Aorta (tissue), 5 donors: ENCODE results near the gene NPRL2. TPM values are rescaled to one million over a fixed set of nuclear protein-coding genes. Genes with fewer than 3 reads are reported as not detected.

ENCODE experiments used
- ATAC-seq: fragments of 200-7000 bp; cut with Tn5 transposase; one replicate; pipeline ENCODE4 v1.9.1; 2022; ENCODE audit warnings: moderate library complexity; ENCODE audit not compliant: low FRiP score
- DNase-seq, 2 donors: peaks; one replicate each; pipeline ENCODE4 v3.0.0-alpha.2; 2020
- H3K27ac ChIP-seq, 2 donors: one replicate each; pipeline ENCODE4 v1.5.1; 2013; ENCODE audit warnings: low read length in 2 of 2, mild to moderate bottlenecking in 2 of 2, moderate library complexity in 2 of 2, control low read depth in 1 of 2, inconsistent platforms in 1 of 2, low read depth in 1 of 2
- H3K27me3 ChIP-seq, 2 donors: one replicate each; pipeline ENCODE4 v1.6.1; 2013; ENCODE audit warnings: control low read depth in 1 of 2, low read length in 1 of 2, mild to moderate bottlenecking in 1 of 2, moderate library complexity in 1 of 2; ENCODE audit not compliant: insufficient read depth in 2 of 2, control insufficient read depth in 1 of 2
- H3K36me3 ChIP-seq, 2 donors: one replicate each; pipeline ENCODE4 v1.6.1; 2013; ENCODE audit warnings: control low read depth in 1 of 2, low read length in 1 of 2, mild to moderate bottlenecking in 1 of 2; ENCODE audit not compliant: insufficient read depth in 2 of 2, control insufficient read depth in 1 of 2
- H3K4me1 ChIP-seq, 2 donors: one replicate each; pipeline ENCODE4 v1.6.1; 2013; ENCODE audit warnings: low read length in 2 of 2, control low read depth in 1 of 2, mild to moderate bottlenecking in 1 of 2, moderate library complexity in 1 of 2; ENCODE audit not compliant: insufficient read depth in 2 of 2, control insufficient read depth in 1 of 2
- H3K4me3 ChIP-seq, 2 donors: one replicate each; pipeline ENCODE4 v1.5.1; 2013; ENCODE audit warnings: low read length in 2 of 2, control low read depth in 1 of 2, mild to moderate bottlenecking in 1 of 2
- H3K9me3 ChIP-seq: one replicate; pipeline ENCODE4 v1.6.1; 2013; ENCODE audit warnings: mild to moderate bottlenecking, low read length; ENCODE audit not compliant: control insufficient read depth
- WGBS, 2 donors: extraction: QIAGEN DNeasy Blood & Tissue Kit; methylation state at CpG; one replicate each; pipeline ENCODE4 v1.1.7; 2013; 5-methylcytosine and 5-hydroxymethylcytosine counted together
- intact Hi-C, 2 donors: fragments of 100-400 bp; cut with DNase I; formaldehyde crosslinking; loops; one replicate each; pipeline versions ENCODE4 v1.14.2 to v1.15.0; 2022
- long read RNA-seq, 2 donors: library from polyadenylated mRNA; unstranded; transcript quantifications; one replicate each; pipeline ENCODE4 v2.0.0, GENCODE V29; 2020 to 2021
- polyA plus RNA-seq, 2 donors: library from polyadenylated mRNA; stranded (reverse); fragments of 200-250 nt; gene quantifications; one replicate each; pipeline ENCODE4 v1.2.3, GENCODE V29; 2013
- total RNA-seq, 2 donors: library from RNA; stranded (reverse); fragmentation: NEBNext Ultra II Directional; extraction: Animal tissue kit (Norgen Biotek cat#: 25700); gene quantifications; one replicate each; pipeline ENCODE4 v1.2.1, GENCODE V29; 2021
- donor health status: healthy with polysubstance abuse.
- donor health status: Bipolar disorder and iron deficiency.
- donor health status: DM: no; HTN: no; CAD: no.
- donor health status: DM: no; HTN: no; CAD: no.
- donor health status: DM: yes; HTN: yes; CAD: no.

The NPRL2 gene
- total RNA-seq (10 to 100 TPM; 11.9 to 21.4 TPM), polyA plus RNA-seq (10 to 100 TPM; 17.3 to 41.9 TPM)
- long read RNA-seq, donor 1, transcript NPRL2-201 (11 exons, 1,700 nt): major isoform, 30 of 63 reads
- long read RNA-seq, donor 1, partial matches to known transcripts: 0 of 63 reads
- long read RNA-seq, donor 1, other reads (novel, unspliced or antisense): 33 of 63 reads
- long read RNA-seq, donor 2, partial matches to known transcripts: 2 of 19 reads
- long read RNA-seq, donor 2, other reads (novel, unspliced or antisense): 11 of 19 reads

DNA sequence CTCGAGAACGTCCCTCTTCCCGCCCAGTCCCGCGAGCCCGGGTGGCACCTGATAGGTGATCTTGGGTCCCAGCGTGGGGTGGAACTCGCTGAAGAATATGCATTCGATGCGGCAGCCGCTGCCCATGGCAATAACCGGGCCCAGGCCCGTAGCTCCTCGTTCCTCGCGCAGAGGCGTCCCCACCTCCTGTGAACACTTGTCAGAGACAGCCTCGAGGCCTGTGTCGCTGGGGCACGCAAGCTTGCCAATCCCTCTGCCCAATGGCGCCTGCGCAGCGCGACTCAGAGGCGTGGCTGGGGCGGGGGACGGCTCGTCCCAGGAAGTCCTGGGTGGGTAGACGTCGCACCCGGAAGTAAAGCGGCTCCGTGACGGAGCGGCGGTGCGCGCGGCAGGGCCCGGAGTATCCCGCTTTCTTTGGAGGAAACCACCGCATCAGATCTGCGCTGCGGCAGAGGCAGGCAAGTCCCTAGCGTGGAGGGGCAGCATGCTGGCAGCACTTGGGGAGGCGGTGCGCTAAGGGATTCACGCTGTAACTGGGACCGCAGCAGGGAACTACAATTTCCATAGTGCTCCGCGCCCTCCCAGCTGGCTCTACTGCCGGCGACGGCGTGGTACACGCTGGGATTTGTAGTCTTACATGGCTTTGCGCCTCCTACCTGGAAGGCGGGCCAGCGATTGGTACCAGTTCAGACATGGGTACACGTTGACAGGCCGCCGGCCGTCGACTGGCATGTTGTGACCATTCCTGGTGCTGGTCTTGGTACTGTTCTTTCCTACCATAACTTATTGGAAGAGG lies at the start of gene NPRL2, which contains the start of gene CYB561D2:
Gene NPRL2 (minus strand): TSS at position 249 of the 796 bp plus-strand sequence. CDS start 123 bp downstream, at position 126.
Gene CYB561D2 (plus strand): TSS at position 336 of the 796 bp plus-strand sequence. CDS start 572 bp downstream, outside the sequence.
- WGBS, 2 donors: 0% methylated on average over 64 of the region's 64 CpGs
- ATAC-seq (peak; percentile 95), DNase-seq (peak; percentile 99)
- H3K9me3 ChIP-seq: no peaks in the 10 kb centered on the region
- H3K4me3 ChIP-seq: peak within 1 kb of the TSS; percentile 15 to 51
- H3K27me3 ChIP-seq: no peaks in the 10 kb centered on the region
- no peaks in the 10 kb centered on the region for H3K4me1 ChIP-seq
- intact Hi-C loops: loop anchor here in 1 of 2 donors (5.0 to 10.0 kb wide), 2 partner anchors 262 to 1044 kb away; partner anchors contain the start of genes CISH and RBM15B
- peaks cover 0 to 5% of the 10 kb centered on the region in 2 donors for H3K36me3 ChIP-seq
- H3K27ac ChIP-seq: peak within 1 kb of the TSS in 1 of 2 donors; percentile 75

DNA sequence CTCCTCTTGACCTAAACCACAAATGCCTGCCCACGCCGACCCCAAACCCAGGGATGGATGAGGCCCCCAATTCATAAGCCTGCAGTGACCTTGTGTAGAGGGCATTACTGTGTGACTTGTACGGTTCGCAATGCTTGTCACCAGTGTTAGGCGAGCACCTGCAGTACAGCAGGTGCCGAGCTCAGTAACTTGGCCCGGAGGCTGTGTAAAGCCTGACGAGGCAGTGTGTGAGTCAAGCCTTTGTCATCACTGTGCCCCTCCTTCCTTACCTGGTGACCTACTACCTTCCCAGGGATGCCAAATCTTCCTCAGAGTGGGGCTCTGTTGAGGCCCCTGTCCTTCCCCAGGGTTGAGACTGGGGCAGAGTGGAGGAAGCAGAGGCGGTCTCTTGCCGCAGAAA lies 45.9 kb upstream of the NPRL2 start:
- H3K9me3 ChIP-seq: no peaks in the 10 kb centered on the region
- no peak overlapping the region for H3K4me3 ChIP-seq
- H3K36me3 ChIP-seq: no peaks in the 10 kb centered on the region
- H3K4me1 ChIP-seq: no peaks in the 10 kb centered on the region
- DNase-seq (no peak), ATAC-seq (no peak)
- no peak overlapping the region for H3K27ac ChIP-seq
- intact Hi-C loops: no loop called here
- H3K27me3 ChIP-seq: no peaks in the 10 kb centered on the region
- 96 to 97% methylated on average over 10 of the region's 10 CpGs for WGBS, 2 donors

DNA sequence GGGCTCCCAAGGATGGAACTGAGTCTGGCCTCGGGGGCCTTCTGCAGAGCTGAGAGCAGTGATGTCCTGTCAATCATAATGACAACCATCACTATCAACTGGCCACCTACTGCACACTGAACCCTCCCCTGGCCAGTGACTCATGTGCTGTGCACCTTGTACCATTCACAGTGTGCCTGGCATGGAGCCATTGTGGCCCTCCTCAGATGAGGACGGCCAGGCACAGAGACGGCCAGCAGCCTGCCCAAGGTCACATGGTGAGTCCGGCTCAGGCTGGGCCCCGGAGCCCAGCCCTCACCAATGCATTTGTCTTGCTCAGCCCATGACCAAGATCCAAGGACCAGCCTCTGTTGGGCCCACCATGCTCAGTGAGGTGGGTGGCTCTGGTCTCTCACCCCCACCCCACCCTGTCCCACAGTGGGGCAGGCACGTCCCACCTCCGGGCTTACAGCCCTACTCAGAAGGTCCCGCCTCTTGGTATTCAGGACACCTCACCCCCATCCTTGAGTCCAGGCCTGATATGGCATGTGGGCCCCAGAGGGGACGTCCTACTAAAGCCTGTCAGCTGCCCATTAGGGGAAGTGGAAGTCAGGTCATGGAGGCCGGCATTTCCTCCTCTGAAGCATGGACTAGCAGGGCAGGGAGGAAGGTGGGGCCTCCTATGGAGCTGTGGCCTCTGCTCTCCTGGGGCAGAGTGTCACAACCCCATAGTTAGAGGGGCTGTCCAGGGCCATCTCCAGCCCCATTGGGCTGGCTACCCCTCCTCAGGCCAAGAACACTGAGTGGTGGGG lies 44.7 kb upstream of the NPRL2 start:
- Histone ChIP-seq H3K9me3 (no peaks in the 10 kb centered on the region), H3K4me1 (no peaks in the 10 kb centered on the region), H3K27me3 (no peaks in the 10 kb centered on the region), H3K4me3 (no peak overlapping the region), H3K36me3 (no peaks in the 10 kb centered on the region), H3K27ac (no peak overlapping the region)
- intact Hi-C loops: no loop called here
- DNase-seq (peak in 1 of 2 donors; percentile 61), ATAC-seq (no peak)
- 92 to 93% methylated on average over 10 of the region's 10 CpGs for WGBS, 2 donors

DNA sequence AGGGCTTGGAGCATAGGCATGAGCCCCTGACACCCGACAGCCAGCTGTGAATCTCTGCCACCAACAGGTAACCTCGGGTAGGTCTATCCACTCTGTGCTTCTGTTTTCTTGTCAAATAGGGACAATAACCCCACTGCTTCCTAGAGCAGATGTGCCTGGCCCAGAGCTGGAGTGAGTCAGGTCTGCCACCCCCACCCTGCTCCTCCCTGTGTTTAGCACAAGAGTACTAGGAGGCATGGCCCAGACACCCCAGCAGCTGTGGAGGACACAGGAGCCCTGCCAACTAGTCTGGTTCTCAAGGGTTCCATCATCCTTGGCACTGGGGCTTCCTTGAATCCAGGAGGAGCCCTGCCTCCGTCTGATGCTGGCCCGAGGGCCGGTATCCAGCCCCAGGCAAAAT lies 42.5 kb upstream of the NPRL2 start:
- ATAC-seq: no peak
- WGBS, 2 donors: 49 to 56% methylated on average over 5 of the region's 5 CpGs
- Histone ChIP-seq H3K36me3 (no peaks in the 10 kb centered on the region), H3K27ac (no peak overlapping the region), H3K4me3 (no peak overlapping the region), H3K9me3 (no peaks in the 10 kb centered on the region), H3K4me1 (no peaks in the 10 kb centered on the region), H3K27me3 (no peaks in the 10 kb centered on the region)
- intact Hi-C loops: no loop called here
- DNase-seq: no peak

DNA sequence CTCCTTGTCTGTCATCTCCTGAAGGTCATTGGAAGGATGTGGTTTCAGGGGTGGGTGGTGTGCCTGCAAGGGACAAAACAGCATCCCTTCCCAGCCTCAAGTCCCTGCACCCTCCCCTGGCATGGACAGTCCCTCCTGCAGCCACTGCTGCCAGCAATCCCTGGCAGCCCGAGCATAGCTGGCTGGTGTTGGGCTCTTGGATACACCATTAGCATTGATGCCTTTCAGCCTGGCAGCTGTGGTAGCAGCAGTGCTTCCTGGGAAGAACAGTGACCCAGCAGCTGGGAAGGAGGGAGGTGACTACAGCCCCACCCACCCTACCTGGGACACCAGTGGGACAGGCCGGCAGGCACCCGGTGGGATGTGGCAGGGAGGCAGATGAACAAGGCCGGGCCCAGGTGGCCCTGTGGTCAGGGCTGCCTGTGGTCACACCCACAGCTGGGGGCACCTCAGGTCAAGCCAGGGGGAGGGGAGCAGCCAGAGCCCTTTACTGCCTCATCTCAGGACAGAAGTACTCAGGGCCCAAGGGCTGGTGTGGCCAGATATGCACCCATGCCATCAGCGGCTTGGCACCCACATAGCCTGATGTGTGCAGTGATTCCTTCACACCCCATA lies 41.6 kb upstream of the NPRL2 start:
- no peak for ATAC-seq
- Histone ChIP-seq H3K36me3 (no peaks in the 10 kb centered on the region), H3K9me3 (no peaks in the 10 kb centered on the region), H3K27me3 (no peaks in the 10 kb centered on the region), H3K4me1 (no peaks in the 10 kb centered on the region), H3K4me3 (no peak overlapping the region), H3K27ac (no peak overlapping the region)
- 44 to 53% methylated on average over 5 of the region's 5 CpGs for WGBS, 2 donors
- DNase-seq: no peak
- intact Hi-C loops: no loop called here

- H3K27me3 ChIP-seq: no peaks in the 10 kb centered on the region
- intact Hi-C loops: no loop called here
- no peaks in the 10 kb centered on the region for H3K9me3 ChIP-seq
- H3K27ac ChIP-seq: peak overlapping the region in 1 of 2 donors; percentile 0
- ATAC-seq (peak; percentile 57), DNase-seq (peak; percentile 78 to 86)
- no peaks in the 10 kb centered on the region for H3K4me1 ChIP-seq
- no peaks in the 10 kb centered on the region for H3K36me3 ChIP-seq
- no peak overlapping the region for H3K4me3 ChIP-seq
- WGBS, 2 donors: 34 to 37% methylated on average over 10 to 12 of the region's 12 CpGs
Measured at GRCh38 chr3:50390508-50391224, 40.1 kb upstream of the NPRL2 start.

GRCh38 chr3:50389414-50389767 lies 38.8 kb upstream of the NPRL2 start:
- 92 to 96% methylated on average over 6 of the region's 6 CpGs for WGBS, 2 donors
- no peaks in the 10 kb centered on the region for H3K4me1 ChIP-seq
- no peaks in the 10 kb centered on the region for H3K27me3 ChIP-seq
- no peaks in the 10 kb centered on the region for H3K36me3 ChIP-seq
- ATAC-seq (no peak), DNase-seq (no peak)
- H3K27ac ChIP-seq: no peak overlapping the region
- intact Hi-C loops: loop anchor here in 1 of 2 donors (10.0 kb wide), 1 partner anchor 85 kb away; no protein-coding TSS in a partner anchor
- H3K9me3 ChIP-seq: no peaks in the 10 kb centered on the region
- no peak overlapping the region for H3K4me3 ChIP-seq
